Stromal cell of bone marrow (primary cell): ENCODE measurements around the gene ARHGEF4.

Experiments used
- DNase-seq: peaks from one replicate; pipeline ENCODE4 v3.0.0-alpha.2; 2012; ENCODE audit warnings: low read depth

ARHGEF4 gene

GRCh38 chr2:130836501-130837174 is at the start of gene ARHGEF4:
Gene ARHGEF4 (plus strand): TSS chr2:130836914. CDS start chr2:130836954, 40 bp downstream.
- DNase-seq, result no peak

- DNase-seq, result no peak
Observed at GRCh38 chr2:130787841-130788240, 48.9 kb upstream of the ARHGEF4 start.

- no peak for DNase-seq
Observed at GRCh38 chr2:130790312-130790711, 46.4 kb upstream of the ARHGEF4 start.

GRCh38 chr2:130790804-130791616 is 45.7 kb upstream of the ARHGEF4 start:
- no peak for DNase-seq

- DNase-seq, result no peak
Observed at GRCh38 chr2:130791617-130791939, 45.1 kb upstream of the ARHGEF4 start.

GRCh38 chr2:130795431-130795830 is 41.3 kb upstream of the ARHGEF4 start:
- DNase-seq, result no peak

- no peak for DNase-seq
Observed at GRCh38 chr2:130796290-130796689, 40.4 kb upstream of the ARHGEF4 start.

- DNase-seq, result peak; percentile 72
Observed at GRCh38 chr2:130797493-130798435, 39.0 kb upstream of the ARHGEF4 start.

- no peak for DNase-seq
Observed at GRCh38 chr2:130798472-130799218, 38.1 kb upstream of the ARHGEF4 start.

GRCh38 chr2:130799295-130799694 is 37.4 kb upstream of the ARHGEF4 start:
- DNase-seq, result no peak

- DNase-seq, result no peak
Observed at GRCh38 chr2:130805613-130806012, 31.1 kb upstream of the ARHGEF4 start.

- no peak for DNase-seq
Observed at GRCh38 chr2:130806370-130806769, 30.3 kb upstream of the ARHGEF4 start.

- no peak for DNase-seq
Observed at GRCh38 chr2:130807659-130808385, 28.9 kb upstream of the ARHGEF4 start.

- DNase-seq, result no peak
Observed at GRCh38 chr2:130808482-130809268, 28.0 kb upstream of the ARHGEF4 start.

GRCh38 chr2:130810490-130810889 is 26.2 kb upstream of the ARHGEF4 start:
- no peak for DNase-seq

- DNase-seq, result no peak
Observed at GRCh38 chr2:130813722-130814121, 23.0 kb upstream of the ARHGEF4 start.

- no peak for DNase-seq
Observed at GRCh38 chr2:130814931-130815680, 21.6 kb upstream of the ARHGEF4 start.

GRCh38 chr2:130818809-130819208 is 17.9 kb upstream of the ARHGEF4 start:
- DNase-seq, result no peak

GRCh38 chr2:130819226-130819607 is 17.5 kb upstream of the ARHGEF4 start:
- DNase-seq, result no peak
